OCI-LY3 (cell line): ENCODE results near the gene RNF166.

Experiments used
- EZH2phosphoT487 ChIP-seq: fragments of 200-600 bp; shearing (Covaris generic); IDR thresholded peaks from 2 replicates; pipeline ENCODE4 v1.6.1; 2018; ENCODE audit warnings: antibody characterized with exemption, mixed run types, low read depth
- TF ChIP-seq, protein P1 (sequence below): fragments of 200-600, 300-600 bp; sonication (generic); IDR thresholded peaks from 2 replicates; pipeline ENCODE4 v1.5.1; 2014; ENCODE audit warnings: antibody characterized with exemption, low read length, low read depth

DNA sequence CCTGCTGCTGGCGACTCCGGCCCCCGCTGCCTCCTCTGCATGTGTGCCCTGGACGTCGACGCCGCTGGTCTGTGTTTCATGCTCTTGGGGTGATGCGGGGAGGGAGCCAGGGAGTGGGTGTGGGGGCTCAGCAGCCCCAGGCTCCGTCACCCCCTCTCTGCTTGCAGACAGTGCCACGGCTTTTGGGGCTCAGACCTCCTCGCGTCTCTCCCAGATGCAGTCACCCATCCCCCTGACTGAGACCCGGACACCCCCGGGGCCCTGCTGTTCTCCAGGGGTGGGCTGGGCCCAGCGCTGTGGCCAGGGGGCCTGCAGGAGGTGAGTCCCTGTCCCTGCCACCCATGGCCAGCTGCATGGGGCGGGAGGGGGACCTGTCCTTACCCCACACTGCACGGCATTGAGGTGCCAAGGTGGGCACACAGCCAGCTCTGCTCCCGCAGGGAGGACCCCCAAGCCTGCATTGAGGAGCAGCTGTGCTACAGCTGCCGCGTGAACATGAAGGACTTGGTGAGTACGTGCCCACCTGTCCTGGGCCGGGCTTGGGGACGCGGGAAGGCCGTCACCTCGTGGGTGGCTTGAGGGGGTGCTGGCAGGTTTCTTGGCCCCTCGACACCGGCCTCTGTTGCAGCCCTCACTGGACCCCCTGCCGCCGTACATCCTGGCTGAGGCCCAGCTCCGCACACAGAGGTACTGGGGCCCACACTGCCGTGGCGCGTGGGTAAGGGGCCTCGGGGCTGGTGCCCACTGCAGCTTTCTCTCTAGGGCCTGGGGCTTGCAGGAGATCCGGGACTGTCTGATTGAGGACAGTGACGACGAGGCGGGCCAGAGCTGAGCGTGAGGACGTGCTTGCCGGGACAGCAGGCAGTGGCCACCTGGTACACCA, 8.5 kb upstream of the RNF166 start:
- TF ChIP-seq, protein P1, sequence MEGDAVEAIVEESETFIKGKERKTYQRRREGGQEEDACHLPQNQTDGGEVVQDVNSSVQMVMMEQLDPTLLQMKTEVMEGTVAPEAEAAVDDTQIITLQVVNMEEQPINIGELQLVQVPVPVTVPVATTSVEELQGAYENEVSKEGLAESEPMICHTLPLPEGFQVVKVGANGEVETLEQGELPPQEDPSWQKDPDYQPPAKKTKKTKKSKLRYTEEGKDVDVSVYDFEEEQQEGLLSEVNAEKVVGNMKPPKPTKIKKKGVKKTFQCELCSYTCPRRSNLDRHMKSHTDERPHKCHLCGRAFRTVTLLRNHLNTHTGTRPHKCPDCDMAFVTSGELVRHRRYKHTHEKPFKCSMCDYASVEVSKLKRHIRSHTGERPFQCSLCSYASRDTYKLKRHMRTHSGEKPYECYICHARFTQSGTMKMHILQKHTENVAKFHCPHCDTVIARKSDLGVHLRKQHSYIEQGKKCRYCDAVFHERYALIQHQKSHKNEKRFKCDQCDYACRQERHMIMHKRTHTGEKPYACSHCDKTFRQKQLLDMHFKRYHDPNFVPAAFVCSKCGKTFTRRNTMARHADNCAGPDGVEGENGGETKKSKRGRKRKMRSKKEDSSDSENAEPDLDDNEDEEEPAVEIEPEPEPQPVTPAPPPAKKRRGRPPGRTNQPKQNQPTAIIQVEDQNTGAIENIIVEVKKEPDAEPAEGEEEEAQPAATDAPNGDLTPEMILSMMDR, result no peak
- TF ChIP-seq EZH2phosphoT487, result no peak
